GM18505 (cell line): ENCODE data around the gene LGALS9B.
"Not testable (repeated sequence)": the region's sequence is repeated elsewhere in the genome, so short reads cannot be mapped to it uniquely, and the experiment has no call there.

Experiments
- ATAC-seq: cut with Tn5 transposase; IDR thresholded peaks from one replicate; pipeline ENCODE4 v1.9.1; 2021; ENCODE audit not compliant: unreplicated experiment

The LGALS9B gene

GRCh38 chr17:20417492-20418080 is 49.8 kb downstream of the LGALS9B start:
- ATAC-seq: not testable (repeated sequence)

DNA sequence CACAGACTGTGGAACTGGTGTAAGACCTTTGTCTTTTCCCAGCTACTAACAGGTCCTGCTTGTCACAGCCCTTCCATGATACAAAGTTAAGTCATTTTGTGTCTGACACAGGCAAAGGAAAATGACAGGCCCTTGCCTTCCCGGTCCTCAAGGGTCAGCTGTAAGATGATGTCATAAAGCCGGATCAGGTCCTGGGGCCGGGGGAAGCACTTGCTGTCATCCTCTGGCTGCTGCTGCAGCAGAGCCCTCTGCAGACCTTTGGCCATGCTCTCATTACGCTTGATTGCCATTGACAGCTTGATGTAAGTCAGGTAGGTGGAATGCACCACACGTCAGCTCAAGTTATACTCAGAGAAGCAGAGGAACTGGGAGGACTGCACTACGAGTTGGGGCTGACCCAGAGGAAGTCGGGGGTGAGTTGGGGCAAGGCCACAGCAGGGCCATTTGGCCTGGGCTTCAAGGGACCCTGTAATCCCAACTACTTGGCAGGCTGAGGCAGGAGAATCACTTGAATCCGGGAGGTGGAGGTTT is 50.9 kb downstream of the LGALS9B start:
- not testable (repeated sequence) for ATAC-seq

GRCh38 chr17:20415479-20415878 is 51.9 kb downstream of the LGALS9B start:
- ATAC-seq: not testable (repeated sequence)

DNA sequence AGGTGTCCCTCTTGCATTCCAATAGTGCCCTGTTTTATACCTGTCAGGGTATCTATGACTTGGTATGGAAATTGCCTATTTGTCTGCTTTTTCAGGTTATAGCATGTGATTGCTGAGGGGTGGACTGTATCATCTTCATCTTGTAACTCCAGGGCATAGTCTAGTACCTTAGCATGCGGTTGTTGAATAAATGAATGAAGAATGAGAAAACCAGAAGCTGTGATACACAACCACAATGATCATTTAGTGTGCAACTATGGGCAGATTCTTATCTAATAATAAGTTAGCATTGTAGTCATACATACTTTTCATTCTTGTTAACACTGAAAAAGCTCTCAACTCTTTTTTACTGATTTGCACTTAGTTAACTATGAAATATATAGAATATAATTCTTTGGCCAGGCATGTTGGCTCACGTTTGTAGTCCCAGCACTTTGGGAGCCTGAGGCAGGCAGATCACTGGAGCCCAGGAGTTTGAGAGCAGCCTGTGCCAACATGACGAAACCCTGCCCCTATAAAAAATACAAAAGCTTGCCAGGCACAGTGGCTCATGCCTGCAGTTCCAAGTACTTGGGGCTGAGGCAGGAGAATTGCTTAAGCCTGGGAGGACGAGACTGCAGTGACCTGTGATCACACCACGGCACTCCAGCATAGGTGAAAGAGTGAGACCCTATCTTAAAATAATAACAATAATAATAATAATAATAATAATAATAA is 65.9 kb downstream of the LGALS9B start:
- not testable (repeated sequence) for ATAC-seq

DNA sequence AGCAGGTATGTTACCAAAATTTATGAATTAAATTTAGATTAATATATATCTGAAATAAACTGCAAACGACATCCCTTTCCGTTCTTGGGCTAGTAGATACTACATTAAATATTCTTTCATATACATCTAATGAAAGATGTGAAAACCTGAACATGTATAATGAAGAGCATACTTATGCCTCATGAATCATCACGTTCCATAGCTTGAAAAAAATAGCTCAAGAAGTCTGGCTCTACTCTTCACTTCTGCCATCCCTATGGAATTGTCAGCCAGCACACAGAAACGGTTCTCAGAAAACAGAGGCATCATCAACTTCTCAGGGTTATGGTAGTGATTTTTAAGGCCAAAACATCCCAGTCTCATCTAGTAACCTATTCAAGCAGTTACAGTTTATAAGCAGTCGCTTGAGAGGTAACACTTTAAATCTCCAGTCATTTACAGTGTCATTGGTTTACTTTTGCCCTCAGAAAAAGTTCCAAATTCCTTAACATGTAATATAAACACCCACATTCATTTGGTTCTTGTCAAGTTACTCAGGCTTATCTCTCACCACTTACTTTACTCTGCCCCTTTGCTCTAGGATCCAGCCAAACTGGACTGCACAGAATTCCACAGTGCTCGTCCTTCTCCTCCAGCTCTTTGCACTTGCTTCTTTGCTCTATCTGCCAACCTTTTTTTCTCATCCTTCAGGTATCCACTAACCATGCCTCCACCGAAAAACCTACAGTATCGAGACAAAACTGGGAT is 66.6 kb downstream of the LGALS9B start:
- ATAC-seq: not testable (repeated sequence)
